ENCODE data around the gene CCNB1IP1. TPM values are rescaled to one million over a fixed set of nuclear protein-coding genes. Genes with fewer than 3 reads are reported as not detected.
A peak's percentile ranks its signal among the peaks of the same experiment; 100 is the strongest.

The CCNB1IP1 gene, protein sequence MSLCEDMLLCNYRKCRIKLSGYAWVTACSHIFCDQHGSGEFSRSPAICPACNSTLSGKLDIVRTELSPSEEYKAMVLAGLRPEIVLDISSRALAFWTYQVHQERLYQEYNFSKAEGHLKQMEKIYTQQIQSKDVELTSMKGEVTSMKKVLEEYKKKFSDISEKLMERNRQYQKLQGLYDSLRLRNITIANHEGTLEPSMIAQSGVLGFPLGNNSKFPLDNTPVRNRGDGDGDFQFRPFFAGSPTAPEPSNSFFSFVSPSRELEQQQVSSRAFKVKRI
- 156 and 173 TPM in 2 replicates for total RNA-seq (2021; fragmentation: NEBNext Ultra II Directional; extraction: Animal tissue kit (Norgen Biotek cat#: 25700))
- 180 and 277 TPM in 2 replicates for polyA plus RNA-seq (2011; rRNA removed)
- polyA plus RNA-seq (2011; cell fraction: cytosol; rRNA removed), result 237 TPM
- 78.5 TPM for polyA plus RNA-seq (2011; cell fraction: nucleus; rRNA removed)
- polyA plus RNA-seq (2012, experiment 1 of 2), result 150 to 356 TPM (median 172 TPM) in 4 replicates
- polyA plus RNA-seq (2012, experiment 2 of 2), result 61.9 TPM
- 174 TPM for polyA plus RNA-seq (2013, experiment 1 of 2)
- 170 TPM for polyA plus RNA-seq (2013, experiment 2 of 2)
- 213 and 223 TPM in 2 replicates for polyA minus RNA-seq (2011; rRNA and poly(A)+ RNA removed)
- polyA minus RNA-seq (2011; cell fraction: cytosol; rRNA and poly(A)+ RNA removed), result 99.5 TPM
- 119 TPM for polyA minus RNA-seq (2011; cell fraction: nucleus; rRNA and poly(A)+ RNA removed)
- long read RNA-seq, experiment 1, transcript CCNB1IP1-202 (7 exons, 1,479 nt), result major isoform, 27 of 190 reads
- long read RNA-seq, experiment 1, partial matches to known transcripts, result 122 of 190 reads
- long read RNA-seq, experiment 1, other reads (novel, unspliced or antisense), result 40 of 190 reads
- long read RNA-seq, experiment 2, transcript CCNB1IP1-201 (6 exons, 1,305 nt), result minor isoform, 17 of 279 reads
- long read RNA-seq, experiment 2, transcript CCNB1IP1-202 (7 exons, 1,479 nt), result major isoform, 213 of 279 reads
- long read RNA-seq, experiment 2, partial matches to known transcripts, result 22 of 279 reads
- long read RNA-seq, experiment 2, other reads (novel, unspliced or antisense), result 24 of 279 reads

DNA sequence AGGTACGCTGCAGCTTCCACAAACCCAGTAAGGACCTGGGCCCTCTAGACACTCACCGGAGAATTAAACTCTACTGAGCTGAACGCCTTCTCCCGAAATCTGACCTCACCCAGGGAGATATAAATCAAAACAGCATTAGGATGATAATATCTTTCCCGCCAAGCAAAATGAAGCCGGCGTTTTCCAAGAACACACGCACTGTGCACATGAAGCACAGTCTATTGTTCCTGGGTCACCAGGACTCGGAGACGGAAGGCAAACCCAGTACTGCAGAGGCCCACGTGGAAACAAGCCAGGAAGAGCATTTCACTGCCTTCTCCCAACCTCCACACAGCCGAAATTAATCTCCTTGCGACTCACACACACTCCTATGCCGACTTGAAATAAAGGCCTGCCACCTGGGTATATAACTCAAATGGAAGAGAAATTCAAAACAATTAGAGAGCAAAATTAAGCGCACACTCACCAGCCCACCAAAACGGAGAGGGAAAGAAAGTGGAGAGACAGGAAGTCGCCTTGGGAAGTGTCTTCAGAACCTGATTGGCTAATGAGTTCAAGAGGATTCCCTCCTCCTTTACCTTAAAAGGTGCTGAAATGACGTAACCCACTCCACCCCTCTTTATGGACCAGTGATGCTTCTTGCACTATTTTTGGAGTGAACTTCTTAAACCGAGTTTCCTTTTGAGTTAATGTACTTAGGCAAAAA lies at the start of gene CCNB1IP1:
Gene CCNB1IP1 (minus strand): TSS at position 492 of the 706 bp plus-strand sequence. CDS start 16,756 bp downstream, outside the sequence.
- Histone ChIP-seq H3K23me2 (ENCODE audit: low read depth, low read length) (0 out of 2 replicates have a peak, but pooled peaks cover 2% of the 10 kb centered on the region), H4K5ac (ENCODE audit: insufficient read length, low read depth, low read length) (peak within 1 kb of the TSS; percentile 16), H3K27ac (ENCODE audit: low read depth, low read length) (peak within 1 kb of the TSS; percentile 87), H3K4me1 (replicated peaks in 1 of 4; ENCODE audit: control insufficient read depth in 3 of 4, insufficient read depth in 4 of 4, low read length in 3 of 4) (peaks cover 0 to 3% (median 0%) of the 10 kb centered on the region in 4 experiments; a peak in 3 of 7 replicates), H3K56ac (replicated peaks; ENCODE audit: insufficient read length, low read depth, low read length) (peak within 1 kb of the TSS; percentile 71), H2BK120ac (replicated peaks; ENCODE audit: low read depth, low read length) (no peak within 1 kb of the TSS), H4K91ac (replicated peaks; ENCODE audit: insufficient read length, low read length) (no peak within 1 kb of the TSS), H2BK5ac (ENCODE audit: low read depth, low read length) (peak within 1 kb of the TSS; percentile 75), H4K20me1 (replicated peaks in 1 of 2; ENCODE audit: control insufficient read depth in 1 of 2, insufficient read depth in 2 of 2, low read length in 2 of 2) (peaks cover 1 to 2% of the 10 kb centered on the region in 2 experiments), H4K8ac (ENCODE audit: extremely low read depth, insufficient read depth, low read length) (peak within 1 kb of the TSS; percentile 81; the same call in 1 of the 2 replicates), H3K4ac (replicated peaks; ENCODE audit: insufficient read length, low read depth, low read length) (no peak within 1 kb of the TSS), H3K9me3 (ENCODE audit: insufficient read depth in 2 of 2, low read depth in 1 of 2, low read length in 1 of 2) (no peaks in the 10 kb centered on the region), H3K36me3 (ENCODE audit: control insufficient read depth in 2 of 4, insufficient read depth in 4 of 4, low read length in 3 of 4) (peaks cover 0 to 14% (median 8%) of the 10 kb centered on the region in 4 experiments; a peak in 5 of 8 replicates), H3K9ac (replicated peaks in 1 of 4; ENCODE audit: extremely low read depth in 1 of 4, low read depth in 3 of 4, low read length in 3 of 4) (peak within 1 kb of the TSS; percentile 88 to 98 (median 94)), H3K18ac (ENCODE audit: extremely low read depth, low read length) (peak within 1 kb of the TSS; percentile 81), H2AFZ (ENCODE audit: low read length) (no peak within 1 kb of the TSS), H3K4me2 (ENCODE audit: insufficient read depth in 1 of 2, low read depth in 2 of 2, low read length in 2 of 2) (peak within 1 kb of the TSS; percentile 61 to 64), H3K4me3 (ENCODE audit: extremely low read depth in 1 of 4, insufficient read depth in 2 of 4, low read depth in 3 of 4, low read length in 4 of 4) (peak within 1 kb of the TSS; percentile 85 to 98 (median 94)), H2AK5ac (ENCODE audit: low read depth, low read length) (peak within 1 kb of the TSS; percentile 76), H2BK12ac (ENCODE audit: low read depth, low read length) (peak within 1 kb of the TSS; percentile 82), H2BK15ac (ENCODE audit: low read length) (no peak within 1 kb of the TSS), H3K79me1 (ENCODE audit: low read depth, low read length) (no peaks in the 10 kb centered on the region), H3K14ac (ENCODE audit: insufficient read length) (no peak within 1 kb of the TSS), H3K23ac (ENCODE audit: insufficient read length) (no peak within 1 kb of the TSS), H3K27me3 (replicated peaks in 1 of 4; ENCODE audit: control insufficient read depth in 3 of 4, extremely low read depth in 1 of 4, insufficient read depth in 3 of 4, low read length in 3 of 4) (no peaks in the 10 kb centered on the region), H3K79me2 (ENCODE audit: control insufficient read depth in 1 of 2, insufficient read depth in 2 of 2, low read length in 2 of 2) (peaks cover 23 to 55% of the 10 kb centered on the region in 2 experiments), H2BK20ac (ENCODE audit: low read length) (no peak within 1 kb of the TSS)
- ChIA-PET POLR2A (ENCODE audit: partially characterized antibody) (interaction anchor here (0.7 to 10.1 kb wide), 13 partner anchors 9 to 348 kb away, joined by 3 to 215 read pairs (median 4); partner anchors contain the start of genes APEX1, OSGEP, PARP2 and PIP4P1), CTCF (ENCODE audit: partially characterized antibody) (interaction anchor here (0.6 to 1.0 kb wide), 3 partner anchors 7 to 26 kb away, joined by 3 read pairs; no protein-coding TSS in a partner anchor)
- peak; percentile 13 to 61 for DNase-seq (ENCODE audit: low read depth in 1 of 2, low spot score in 2 of 2)
- WGBS, 2 experiments (ENCODE audit: extremely low coverage in 1 of 2, insufficient coverage in 1 of 2, insufficient read length in 1 of 2, insufficient replicate concordance in 2 of 2, low coverage in 1 of 2, low lambda C conversion rate in 2 of 2, missing lambda C conversion rate in 1 of 2), result 1% methylated on average over 19 of the region's 19 CpGs; no CpG with 5 or more reads in 1 of the 2 experiments
- FAIRE-seq, result peak; percentile 98
- TF ChIP-seq KDM4A (IDR thresholded peaks at IDR 0.05; ENCODE audit: low read depth, low read length, severe bottlenecking) (no peak), TAF1 (IDR thresholded peaks at IDR 0.05; ENCODE audit: low read depth, low read length) (peak; percentile 95), CREB1 (IDR thresholded peaks at IDR 0.05) (peak; percentile 61; the same call in 1 of the 2 replicates), E2F6 (IDR thresholded peaks at IDR 0.05) (peak; percentile 11; the same call in 1 of the 2 replicates), RAD21 (IDR thresholded peaks at IDR 0.05 in 1 of 2, conservative IDR thresholded peaks at IDR 0.05 in 1 of 2; ENCODE audit: low read depth in 2 of 2, low read length in 2 of 2) (no peak)
